Left lung (tissue), 10 donors: ENCODE measurements around the gene PDIK1L. TPM values are rescaled to one million over a fixed set of nuclear protein-coding genes. Genes with fewer than 3 reads are reported as not detected.

ENCODE experiments used
- ATAC-seq: fragments of 200-7000 bp; cut with Tn5 transposase; one replicate; pipeline ENCODE4 v1.9.1; 2020; ENCODE audit warnings: moderate library complexity
- DNase-seq, 4 donors: peaks; one replicate each; pipeline ENCODE4 v3.0.0-alpha.2; 2013 to 2020
- H3K27ac ChIP-seq, 2 donors: fragments of 200-600 bp; sonication (generic) in 1 of 2; one replicate each; pipeline versions ENCODE4 v1.5.0 to v1.8.0; 2020 to 2021
- H3K27me3 ChIP-seq, 2 donors: fragments of 200-600 bp; sonication (generic) in 1 of 2; one replicate each; pipeline versions ENCODE4 v1.5.0 to v1.8.0; 2020 to 2021
- H3K36me3 ChIP-seq, 2 donors: fragments of 200-600 bp; sonication (generic) in 1 of 2; one replicate each; pipeline versions ENCODE4 v1.5.0 to v1.8.0; 2020 to 2021
- H3K4me1 ChIP-seq, 2 donors: fragments of 200-600 bp; one replicate each; pipeline ENCODE4 v1.8.0; 2021
- H3K4me3 ChIP-seq, 2 donors: fragments of 200-600 bp; sonication (generic) in 1 of 2; one replicate each; pipeline versions ENCODE4 v1.5.0 to v1.8.0; 2020 to 2021; ENCODE audit warnings: mild to moderate bottlenecking in 1 of 2
- H3K9me3 ChIP-seq, 2 donors: fragments of 200-600 bp; sonication (generic) in 1 of 2; one replicate each; pipeline versions ENCODE4 v1.5.0 to v1.8.0; 2020 to 2021
- intact Hi-C, 2 donors: fragments of 100-400 bp; cut with DNase I; formaldehyde crosslinking; loops; one replicate each; pipeline versions ENCODE4 v1.11.2 to v1.14.2; 2022
- polyA plus RNA-seq, 6 donors: library from polyadenylated mRNA; unstranded; fragments of 120-200 nt; gene quantifications; one replicate each; pipeline ENCODE4 v1.2.1, GENCODE V29; 2013; ENCODE audit not compliant: insufficient read length in 6 of 6
- total RNA-seq, 2 donors: library from RNA; stranded (reverse); fragmentation: NEBNext Ultra II Directional; extraction: Animal tissue kit (Norgen Biotek cat#: 25700); gene quantifications; one replicate each; pipeline ENCODE4 v1.2.1, GENCODE V29; 2021
- TF ChIP-seq, protein P1 (sequence below), 2 donors: fragments of 200-600 bp; sonication (generic) in 1 of 2; IDR thresholded peaks; one replicate each; pipeline versions ENCODE4 v1.5.0 to v1.8.0; 2021; ENCODE audit warnings: antibody characterized with exemption in 2 of 2
- donor health status: DM: no; HTN: yes; CAD: no.
- donor health status: DM: no; HTN: no; CAD: no.

The PDIK1L gene
- total and polyA plus RNA-seq, 8 donors: 7.0 to 26.0 (median 22.2) TPM

DNA sequence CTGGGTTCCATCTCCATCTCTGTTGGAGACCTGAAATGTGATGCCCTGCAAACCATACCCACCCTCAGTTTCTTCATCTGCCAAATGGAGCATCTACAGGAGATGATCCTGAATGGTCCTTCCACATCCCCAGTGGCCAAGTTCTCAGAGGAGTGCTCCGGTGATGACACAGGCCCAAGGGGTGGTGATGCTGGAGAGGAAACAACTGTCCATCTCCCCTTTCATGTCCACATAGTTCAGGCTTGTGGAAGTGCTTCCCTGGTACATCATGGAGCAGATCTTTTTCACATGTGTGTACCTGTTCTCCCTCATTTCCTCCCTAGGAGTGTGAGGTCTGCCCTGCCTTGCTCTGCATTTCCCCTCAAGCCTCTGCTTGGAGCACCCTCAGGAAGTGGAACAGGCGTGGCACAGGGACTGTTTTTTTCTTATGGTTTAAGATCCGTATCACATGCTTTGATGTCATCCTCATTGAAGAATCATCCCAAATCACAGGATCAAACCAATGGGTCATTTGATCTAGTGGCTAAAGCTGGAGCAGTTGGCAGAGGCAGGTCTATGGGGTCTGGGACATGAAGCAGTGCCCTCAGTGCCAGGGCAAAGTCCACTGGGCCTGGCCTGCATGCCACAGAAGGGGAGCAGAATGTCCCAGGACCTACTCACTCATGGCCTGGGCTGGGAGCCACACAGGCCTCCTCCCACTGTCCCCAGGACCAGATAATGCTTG, 36.0 kb upstream of the PDIK1L start:
- Histone ChIP-seq H3K27me3 (peaks cover 8 to 37% of the 10 kb centered on the region in 2 donors), H3K9me3 (no peaks in the 10 kb centered on the region), H3K36me3 (no peaks in the 10 kb centered on the region), H3K4me3 (no peak overlapping the region), H3K27ac (no peak overlapping the region), H3K4me1 (no peaks in the 10 kb centered on the region)
- intact Hi-C loops: no loop called here
- TF ChIP-seq, protein P1, sequence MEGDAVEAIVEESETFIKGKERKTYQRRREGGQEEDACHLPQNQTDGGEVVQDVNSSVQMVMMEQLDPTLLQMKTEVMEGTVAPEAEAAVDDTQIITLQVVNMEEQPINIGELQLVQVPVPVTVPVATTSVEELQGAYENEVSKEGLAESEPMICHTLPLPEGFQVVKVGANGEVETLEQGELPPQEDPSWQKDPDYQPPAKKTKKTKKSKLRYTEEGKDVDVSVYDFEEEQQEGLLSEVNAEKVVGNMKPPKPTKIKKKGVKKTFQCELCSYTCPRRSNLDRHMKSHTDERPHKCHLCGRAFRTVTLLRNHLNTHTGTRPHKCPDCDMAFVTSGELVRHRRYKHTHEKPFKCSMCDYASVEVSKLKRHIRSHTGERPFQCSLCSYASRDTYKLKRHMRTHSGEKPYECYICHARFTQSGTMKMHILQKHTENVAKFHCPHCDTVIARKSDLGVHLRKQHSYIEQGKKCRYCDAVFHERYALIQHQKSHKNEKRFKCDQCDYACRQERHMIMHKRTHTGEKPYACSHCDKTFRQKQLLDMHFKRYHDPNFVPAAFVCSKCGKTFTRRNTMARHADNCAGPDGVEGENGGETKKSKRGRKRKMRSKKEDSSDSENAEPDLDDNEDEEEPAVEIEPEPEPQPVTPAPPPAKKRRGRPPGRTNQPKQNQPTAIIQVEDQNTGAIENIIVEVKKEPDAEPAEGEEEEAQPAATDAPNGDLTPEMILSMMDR (IDR thresholded peaks at IDR 0.05): no peak
- no peak for DNase-seq
- ATAC-seq: no peak

DNA sequence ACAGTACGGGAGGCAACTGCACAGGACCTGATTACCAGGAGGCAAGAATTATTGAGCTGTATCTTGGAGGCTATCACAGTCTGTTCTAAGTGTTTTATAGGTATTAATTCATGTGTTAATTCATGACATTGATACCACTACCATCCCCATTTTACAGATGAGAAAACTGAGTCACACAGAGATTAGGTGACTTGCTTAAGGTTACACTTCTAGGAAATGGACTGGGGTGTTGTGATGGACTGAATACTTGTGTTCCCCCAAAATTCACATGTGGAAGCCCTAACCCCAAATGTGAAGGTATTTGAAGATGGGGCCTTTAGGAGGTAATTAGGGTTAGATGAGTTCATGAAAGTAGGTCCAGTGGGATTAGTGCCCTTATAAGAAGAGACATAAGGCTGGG, 34.1 kb upstream of the PDIK1L start:
- Histone ChIP-seq H3K27me3 (peaks cover 5 to 35% of the 10 kb centered on the region in 2 donors), H3K4me3 (no peak overlapping the region), H3K9me3 (no peaks in the 10 kb centered on the region), H3K27ac (no peak overlapping the region), H3K4me1 (no peaks in the 10 kb centered on the region), H3K36me3 (no peaks in the 10 kb centered on the region)
- TF ChIP-seq, protein P1 (IDR thresholded peaks at IDR 0.05): no peak
- ATAC-seq (no peak), DNase-seq (no peak)
- intact Hi-C loops: no loop called here

DNA sequence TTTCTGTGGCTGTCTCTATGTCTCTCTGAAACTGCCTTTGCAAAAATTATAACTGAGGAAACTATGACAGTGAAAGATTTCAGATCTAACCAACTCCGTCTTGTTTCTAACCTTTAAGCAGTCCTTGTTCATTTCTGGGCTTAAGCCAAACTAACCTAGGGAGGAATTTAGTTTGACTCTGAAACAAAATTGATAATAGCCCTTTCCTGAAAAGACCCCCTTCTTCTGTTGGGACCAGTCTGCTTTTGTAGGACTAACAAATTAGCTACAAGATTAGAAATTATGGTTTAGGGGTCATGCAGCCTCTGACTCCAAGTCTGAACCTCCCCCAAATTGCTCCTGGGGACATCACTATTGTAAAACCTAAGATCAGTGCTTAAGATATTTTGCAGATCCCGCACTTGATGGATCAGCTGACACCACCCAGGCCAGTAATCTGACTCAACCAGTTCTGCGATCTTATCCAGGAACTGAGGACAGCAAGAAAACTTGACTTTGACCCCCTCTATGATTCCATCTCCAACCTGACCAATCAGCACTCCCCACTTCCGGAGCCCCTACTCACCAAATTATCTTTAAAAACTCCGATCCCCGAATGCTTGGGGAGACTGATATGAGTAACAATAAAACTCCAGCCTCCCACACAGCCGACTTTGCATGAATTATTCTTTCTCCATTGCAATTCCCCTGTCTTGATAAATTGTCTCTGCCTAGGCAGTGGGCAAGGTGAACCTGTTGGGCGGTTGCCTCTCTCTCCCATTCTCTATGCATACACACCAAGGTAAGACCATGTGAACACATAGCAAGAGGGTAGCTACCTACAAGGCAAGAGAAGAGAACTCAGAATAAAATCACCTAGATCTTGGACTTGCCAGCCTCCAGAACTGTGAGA, 33.1 kb upstream of the PDIK1L start:
- intact Hi-C loops: no loop called here
- Histone ChIP-seq H3K27me3 (peaks cover 0 to 34% of the 10 kb centered on the region in 2 donors), H3K4me1 (no peaks in the 10 kb centered on the region), H3K9me3 (no peaks in the 10 kb centered on the region), H3K27ac (no peak overlapping the region), H3K36me3 (no peaks in the 10 kb centered on the region), H3K4me3 (no peak overlapping the region)
- TF ChIP-seq, protein P1 (IDR thresholded peaks at IDR 0.05): no peak
- no peak for DNase-seq
- no peak for ATAC-seq

DNA sequence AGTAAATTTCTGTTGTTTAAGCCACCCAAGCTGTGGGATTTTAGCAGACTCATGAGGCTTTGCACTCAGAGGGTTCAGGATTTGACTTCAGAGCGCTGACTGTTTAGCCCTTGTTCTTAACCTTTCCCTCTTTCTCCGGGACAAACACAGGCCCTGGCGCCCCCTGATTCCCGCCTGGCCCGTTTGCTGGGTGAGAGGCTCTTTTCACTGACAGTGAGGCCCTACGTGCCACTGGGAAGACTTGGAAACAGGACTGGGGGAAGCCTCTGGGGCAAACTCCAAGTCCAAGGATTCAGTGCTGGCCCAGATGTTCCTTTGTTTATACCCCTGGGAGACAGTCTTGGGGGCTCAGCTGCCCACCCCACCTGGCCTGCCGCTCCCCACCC, 32.5 kb upstream of the PDIK1L start:
- ATAC-seq (no peak), DNase-seq (no peak)
- Histone ChIP-seq H3K4me1 (no peaks in the 10 kb centered on the region), H3K27ac (no peak overlapping the region), H3K9me3 (no peaks in the 10 kb centered on the region), H3K27me3 (peaks cover 0 to 28% of the 10 kb centered on the region in 2 donors), H3K36me3 (no peaks in the 10 kb centered on the region), H3K4me3 (no peak overlapping the region)
- intact Hi-C loops: no loop called here
- TF ChIP-seq, protein P1 (IDR thresholded peaks at IDR 0.05): no peak
